Lower leg skin (tissue), 3 donors: Measurements from ENCODE around the gene ING3.

Source experiments
- CTCF ChIP-seq, 3 donors: fragments of 450-650 bp; IDR thresholded peaks; one replicate each; pipeline ENCODE4 v1.5.1; 2016; ENCODE audit warnings: antibody characterized with exemption in 3 of 3, mild to moderate bottlenecking in 3 of 3, moderate library complexity in 2 of 3
- POLR2A ChIP-seq, 2 donors: fragments of 450-650 bp; IDR thresholded peaks; one replicate each; pipeline ENCODE4 v1.6.1; 2016 to 2017; ENCODE audit warnings: antibody characterized with exemption in 2 of 2, mild to moderate bottlenecking in 1 of 2, moderate library complexity in 1 of 2

GRCh38 chr7:121015560-121015959 lies 65.0 kb downstream of the ING3 start:
- TF ChIP-seq CTCF (IDR thresholded peaks at IDR 0.05), result no peak
- TF ChIP-seq POLR2A (IDR thresholded peaks at IDR 0.05), result no peak
